T1000 (cell line): ENCODE data around the gene MRTFA.

Experiments
- DNase-seq: peaks from one replicate; lab custom pipeline; 2025; ENCODE audit warnings: mixed read lengths; lab: John Stamatoyannopoulos, UW

The MRTFA gene

GRCh38 chr22:40410731-40411505, 225.6 kb downstream of the MRTFA start:
- DNase-seq: no peak

- peak; percentile 51 for DNase-seq
Observed at GRCh38 chr22:40410272-40410671, 226.2 kb downstream of the MRTFA start.

- no peak for DNase-seq
Observed at GRCh38 chr22:40409613-40410113, 226.9 kb downstream of the MRTFA start.

- DNase-seq: no peak
Observed at GRCh38 chr22:40408718-40409612, 227.6 kb downstream of the MRTFA start.

- no peak for DNase-seq
Observed at GRCh38 chr22:40407831-40408717, 228.4 kb downstream of the MRTFA start.

- DNase-seq: no peak
Observed at GRCh38 chr22:40407021-40407761, 229.3 kb downstream of the MRTFA start.

- DNase-seq: no peak
Observed at GRCh38 chr22:40406063-40406890, 230.2 kb downstream of the MRTFA start.

GRCh38 chr22:40405178-40406062, 231.1 kb downstream of the MRTFA start:
- no peak for DNase-seq

GRCh38 chr22:40404251-40405177, 232.0 kb downstream of the MRTFA start:
- DNase-seq: no peak

GRCh38 chr22:40403651-40404050, 232.9 kb downstream of the MRTFA start:
- DNase-seq: no peak

- no peak for DNase-seq
Observed at GRCh38 chr22:40403141-40403540, 233.4 kb downstream of the MRTFA start.

GRCh38 chr22:40401981-40402406, 234.5 kb downstream of the MRTFA start:
- DNase-seq: no peak

- DNase-seq: no peak
Observed at GRCh38 chr22:40401532-40401931, 235.0 kb downstream of the MRTFA start.

- DNase-seq: no peak
Observed at GRCh38 chr22:40400159-40400558, 236.4 kb downstream of the MRTFA start.

- no peak for DNase-seq
Observed at GRCh38 chr22:40399621-40400020, 236.9 kb downstream of the MRTFA start.

- no peak for DNase-seq
Observed at GRCh38 chr22:40397396-40397795, 239.1 kb downstream of the MRTFA start.

- DNase-seq: no peak
Observed at GRCh38 chr22:40396882-40397281, 239.6 kb downstream of the MRTFA start.

GRCh38 chr22:40395607-40396006, 240.9 kb downstream of the MRTFA start:
- no peak for DNase-seq
